NCI-H2171 (cell line): ENCODE measurements around the gene CCDC197.

Experiments
- DNase-seq: peaks from one replicate; lab custom pipeline; 2025; lab: John Stamatoyannopoulos, UW

The CCDC197 gene

GRCh38 chr14:93977790-93978581 lies 19.1 kb upstream of the CCDC197 start:
- no peak for DNase-seq

- no peak for DNase-seq
Observed at GRCh38 chr14:93978735-93979134, 18.4 kb upstream of the CCDC197 start.

- no peak for DNase-seq
Observed at GRCh38 chr14:93980456-93981201, 16.5 kb upstream of the CCDC197 start.

GRCh38 chr14:93981316-93982229 lies 15.5 kb upstream of the CCDC197 start:
- no peak for DNase-seq

GRCh38 chr14:93982230-93983007 lies 14.7 kb upstream of the CCDC197 start:
- no peak for DNase-seq

- no peak for DNase-seq
Observed at GRCh38 chr14:93984070-93984469, 13.0 kb upstream of the CCDC197 start.

GRCh38 chr14:93984987-93985410 lies 12.1 kb upstream of the CCDC197 start:
- DNase-seq = no peak

GRCh38 chr14:93986955-93987354 lies 10.1 kb upstream of the CCDC197 start:
- no peak for DNase-seq

- DNase-seq = no peak
Observed at GRCh38 chr14:93987376-93987775, 9.7 kb upstream of the CCDC197 start.

- no peak for DNase-seq
Observed at GRCh38 chr14:93987815-93988476, 9.2 kb upstream of the CCDC197 start.

GRCh38 chr14:93989939-93990338 lies 7.2 kb upstream of the CCDC197 start:
- DNase-seq = no peak

- DNase-seq = no peak
Observed at GRCh38 chr14:93991212-93991611, 5.9 kb upstream of the CCDC197 start.

GRCh38 chr14:93991649-93992048 lies 5.5 kb upstream of the CCDC197 start:
- no peak for DNase-seq

- DNase-seq = no peak
Observed at GRCh38 chr14:93993382-93993781, 3.7 kb upstream of the CCDC197 start.

- no peak for DNase-seq
Observed at GRCh38 chr14:93994919-93995682, 2.0 kb upstream of the CCDC197 start.

- no peak for DNase-seq
Observed at GRCh38 chr14:93996130-93996695, 888 bp upstream of the CCDC197 start.

- no peak for DNase-seq
Observed at GRCh38 chr14:93997916-93998870, 1.1 kb downstream of the CCDC197 start.

- DNase-seq = no peak
Observed at GRCh38 chr14:93998871-93999403, 1.8 kb downstream of the CCDC197 start.
